K562 (cell line): ENCODE data around the gene MLC1. TPM values are rescaled to one million over a fixed set of nuclear protein-coding genes. Genes with fewer than 3 reads are reported as not detected.
A peak's percentile ranks its signal among the peaks of the same experiment; 100 is the strongest.

ENCODE experiments used
- ATAC-seq: fragments of 200-7000 bp; cut with Tn5 transposase; 3 replicates; pipeline ENCODE4 v1.9.1; 2020; ENCODE audit warnings: moderate library complexity
- BruUV-seq: library from RNA; stranded (reverse); fragments of 400-500 nt; replicated peaks from 2 replicates; lab custom pipeline; 2021; lab: Mats Ljungman, UMichigan
- CTCF ChIA-PET: fragments of 300-600 bp; formaldehyde crosslinking; extraction: SDS; loops from one replicate; lab custom pipeline; 2021; ENCODE audit warnings: low intra/inter-chr PET ratio; lab: Yijun Ruan, JAX
- POLR2A ChIA-PET: fragments of 300-600, 350-650 bp; sonication (Branson Sonifier 250); formaldehyde crosslinking; extraction: SDS; loops from one replicate; lab custom pipeline; 2021; ENCODE audit warnings: antibody characterized with exemption, inconsistent platforms; lab: Yijun Ruan, JAX
- DNase-seq, 4 experiments: peaks; one replicate each; pipeline versions ENCODE4 v3.0.0 to v3.0.0-alpha.2; 2011 to 2018; ENCODE audit warnings: low spot score in 3 of 4, mixed read lengths in 3 of 4; ENCODE audit errors: extremely low read depth in 1 of 4
- FAIRE-seq: peaks from 2 replicates; lab custom pipeline; 2011; peaks lifted over from hg19 to GRCh38; lab: Jason Lieb, UNC
- H2AFZ ChIP-seq: 2 replicates; pipeline ENCODE4 v1.6.0; 2011; ENCODE audit warnings: low read depth, low read length, control low read depth, inconsistent platforms
- H3K27ac ChIP-seq: fragments of 200-600 bp; 3 replicates; pipeline ENCODE4 v1.8.0; 2011; ENCODE audit warnings: low read depth, mild to moderate bottlenecking, control low read depth, inconsistent platforms, low read length, moderate library complexity, mixed read lengths; ENCODE audit errors: extremely low read depth
- H3K27me3 ChIP-seq, 2 experiments: fragments of 300-600 bp in 1 of 2; 2 replicates in 1 of 2; 3 replicates in 1 of 2; pipeline versions ENCODE4 v1.6.0 to v1.8.0; 2011; ENCODE audit warnings: inconsistent platforms in 2 of 2, low read length in 2 of 2, mild to moderate bottlenecking in 1 of 2, mixed read lengths in 1 of 2, moderate library complexity in 1 of 2; ENCODE audit not compliant: control insufficient read depth in 2 of 2, insufficient read depth in 2 of 2
- H3K36me3 ChIP-seq: fragments of 300-600 bp; 3 replicates; pipeline ENCODE4 v1.8.0; 2011; ENCODE audit warnings: mild to moderate bottlenecking, low read length, inconsistent platforms; ENCODE audit not compliant: control insufficient read depth, insufficient read depth
- H3K4me1 ChIP-seq, 2 experiments: fragments of 200-600 bp in 1 of 2; replicated peaks in 1 of 2; 2 replicates in 1 of 2; 3 replicates in 1 of 2; pipeline versions ENCODE4 v1.5.1 to v1.8.0; 2011; ENCODE audit warnings: inconsistent platforms in 2 of 2, low read length in 2 of 2, mild to moderate bottlenecking in 1 of 2, mixed read lengths in 1 of 2, moderate library complexity in 1 of 2; ENCODE audit not compliant: control insufficient read depth in 2 of 2, insufficient read depth in 2 of 2
- H3K4me2 ChIP-seq: 2 replicates; pipeline ENCODE4 v1.6.1; 2011; ENCODE audit warnings: low read length, control low read depth, inconsistent platforms, mixed read lengths; ENCODE audit not compliant: insufficient read depth
- H3K4me3 ChIP-seq: fragments of 200-600 bp; sonication (generic), shearing (Covaris generic); 2 replicates; pipeline ENCODE4 v1.5.1; 2016; ENCODE audit warnings: control low read depth, inconsistent platforms
- H3K79me2 ChIP-seq: fragments of 200-600 bp; 3 replicates; pipeline ENCODE4 v1.8.0; 2011; ENCODE audit warnings: low read length, inconsistent platforms; ENCODE audit not compliant: control insufficient read depth, insufficient read depth
- H3K9ac ChIP-seq, 2 experiments: 2 replicates each; pipeline versions ENCODE4 v1.6.0 to v1.6.1; 2011; ENCODE audit warnings: low read depth in 2 of 2, low read length in 2 of 2, control low read depth in 1 of 2, inconsistent platforms in 1 of 2, mild to moderate bottlenecking in 1 of 2, mixed read lengths in 1 of 2; ENCODE audit not compliant: insufficient read depth in 1 of 2
- H3K9me1 ChIP-seq: one replicate; pipeline ENCODE4 v1.6.0; 2011; ENCODE audit warnings: inconsistent platforms, mild to moderate bottlenecking, low read length, moderate library complexity; ENCODE audit not compliant: control insufficient read depth, insufficient read depth
- H3K9me3 ChIP-seq: replicated peaks from 2 replicates; pipeline ENCODE4 v1.5.1; 2011; ENCODE audit warnings: low read depth, low read length, inconsistent platforms; ENCODE audit not compliant: control insufficient read depth, insufficient read depth
- H4K20me1 ChIP-seq: replicated peaks from 2 replicates; pipeline ENCODE4 v1.6.1; 2011; ENCODE audit warnings: low read length, inconsistent platforms, mixed read lengths; ENCODE audit not compliant: control insufficient read depth, insufficient read depth
- ASH1L ChIP-seq: fragments of 450-650 bp; IDR thresholded peaks from 2 replicates; pipeline ENCODE4 v1.6.1; 2018; ENCODE audit warnings: borderline replicate concordance, mild to moderate bottlenecking, low read depth; ENCODE audit not compliant: partially characterized antibody
- EWSR1 ChIP-seq: fragments of 450-650 bp; IDR thresholded peaks from 2 replicates; pipeline ENCODE4 v1.6.1; 2018; ENCODE audit warnings: borderline replicate concordance, mild to moderate bottlenecking, low read depth, moderate library complexity; ENCODE audit not compliant: partially characterized antibody
- IRF2 ChIP-seq: sonication (generic); formaldehyde crosslinking; IDR thresholded peaks from 2 replicates; pipeline ENCODE4 v1.8.1; 2022; ENCODE audit warnings: mild to moderate bottlenecking, missing genetic modification reagents
- KDM1A ChIP-seq, 2 experiments: fragments of 450-650 bp; IDR thresholded peaks; 2 replicates each; pipeline ENCODE4 v1.6.1; 2016; ENCODE audit warnings: mild to moderate bottlenecking in 2 of 2
- MIER1 ChIP-seq: fragments of 450-650 bp; IDR thresholded peaks from 2 replicates; pipeline ENCODE4 v1.6.1; 2016; ENCODE audit warnings: antibody characterized with exemption, mild to moderate bottlenecking, low read depth
- WGBS: fragments of 100-300 bp; shearing (Covaris generic); methylation state at CpG from one replicate; pipeline ENCODE4 v1.1.6; 2016; ENCODE audit warnings: low coverage, mixed read lengths; ENCODE audit not compliant: insufficient coverage; ENCODE audit errors: missing lambda C conversion rate; 5-methylcytosine and 5-hydroxymethylcytosine counted together
- in situ Hi-C: fragments of 300-500 bp; cut with MboI; formaldehyde crosslinking; loops from 4 replicates; pipeline ENCODE4 v1.15.0; 2018; ENCODE audit warnings: inconsistent platforms, mixed read lengths
- intact Hi-C: fragments of 100-400 bp; cut with micrococcal nuclease; formaldehyde crosslinking; loops from 2 replicates; pipeline ENCODE4 v1.14.2; 2022
- polyA plus RNA-seq, 8 experiments: library from polyadenylated mRNA; depleted of rRNA in 4 of 8; stranded (reverse) in 5 of 8; unstranded in 3 of 8; fragments of >200 nt; fragmentation: Nextera tagmentation in 2 of 8; fragmentation: Illumina TruSeq in 1 of 8; extraction: Ambion mirVana in 2 of 8; extraction: Trizol in 1 of 8; gene quantifications; 2 replicates each; pipeline versions ENCODE4 v1.2.1 to v1.2.3, GENCODE V29; 2011 to 2014; ENCODE audit warnings: inconsistent platforms in 1 of 8, missing spikeins in 1 of 8
- total RNA-seq, 7 experiments: library from RNA; depleted of rRNA in 6 of 7; stranded (reverse); fragments of >200 nt in 6 of 7; fragmentation: Illumina TruSeq in 2 of 7; extraction: Trizol in 2 of 7; gene quantifications; 2 replicates each; pipeline versions ENCODE4 v1.2.1 to v1.2.3, GENCODE V29; 2011 to 2021; ENCODE audit warnings: low replicate concordance in 1 of 7
- TF ChIP-seq, protein P1 (sequence below): fragments of 250-450 bp; sonication (Bioruptor Pico); IDR thresholded peaks from 2 replicates; pipeline ENCODE4 v1.6.1; 2021; ENCODE audit warnings: mild to moderate bottlenecking
- TF ChIP-seq, protein P2 (sequence below), 3 experiments: fragments of 200-800 bp in 1 of 3; fragments of 250-450 bp in 1 of 3; fragments of 450-650 bp in 1 of 3; sonication (Bioruptor Pico) in 1 of 3; sonication (Bioruptor generic) in 1 of 3; formaldehyde crosslinking in 1 of 3; IDR thresholded peaks; 2 replicates each; pipeline versions ENCODE4 v1.6.1 to v1.8.0; 2016 to 2022; ENCODE audit warnings: mild to moderate bottlenecking in 2 of 3, missing genetic modification characterization in 2 of 3, missing compliant biosample characterization in 1 of 3, moderate library complexity in 1 of 3

Gene MLC1
- total and polyA plus RNA-seq, 9 of the 15 experiments (the other 6 are each of a cell fraction or from before 2014, with no cell fraction given): 0.06 to 0.98 (median 0.39) TPM

DNA sequence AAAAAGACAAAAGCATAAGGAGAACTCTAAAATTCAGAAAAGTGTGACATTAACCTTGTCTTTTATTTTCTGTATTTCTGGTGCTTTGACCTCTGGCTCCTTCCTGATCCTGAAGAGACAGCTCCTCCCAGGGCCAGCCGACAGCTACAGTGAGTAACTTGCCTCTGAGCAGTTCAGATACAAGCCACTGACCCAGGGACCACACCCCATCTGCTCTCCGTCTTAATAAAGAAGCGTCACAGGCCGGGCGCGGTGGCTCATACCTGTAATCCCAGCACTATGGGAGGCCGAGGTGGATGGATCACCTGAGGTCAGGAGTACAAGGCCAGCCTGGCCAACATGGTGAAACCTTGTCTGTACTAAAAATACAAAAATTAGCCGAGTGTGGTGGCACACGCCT lies 6.5 kb downstream of the MLC1 start (continued):
- TF ChIP-seq IRF2: no peak
- TF ChIP-seq KDM1A (IDR thresholded peaks at IDR 0.05): no peak
- TF ChIP-seq, protein P1, sequence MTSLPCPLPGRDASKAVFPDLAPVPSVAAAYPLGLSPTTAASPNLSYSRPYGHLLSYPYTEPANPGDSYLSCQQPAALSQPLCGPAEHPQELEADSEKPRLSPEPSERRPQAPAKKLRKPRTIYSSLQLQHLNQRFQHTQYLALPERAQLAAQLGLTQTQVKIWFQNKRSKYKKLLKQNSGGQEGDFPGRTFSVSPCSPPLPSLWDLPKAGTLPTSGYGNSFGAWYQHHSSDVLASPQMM (CRISPR knock-in tag): no peak
- TF ChIP-seq EWSR1: no peak
- no peak for TF ChIP-seq ASH1L

DNA sequence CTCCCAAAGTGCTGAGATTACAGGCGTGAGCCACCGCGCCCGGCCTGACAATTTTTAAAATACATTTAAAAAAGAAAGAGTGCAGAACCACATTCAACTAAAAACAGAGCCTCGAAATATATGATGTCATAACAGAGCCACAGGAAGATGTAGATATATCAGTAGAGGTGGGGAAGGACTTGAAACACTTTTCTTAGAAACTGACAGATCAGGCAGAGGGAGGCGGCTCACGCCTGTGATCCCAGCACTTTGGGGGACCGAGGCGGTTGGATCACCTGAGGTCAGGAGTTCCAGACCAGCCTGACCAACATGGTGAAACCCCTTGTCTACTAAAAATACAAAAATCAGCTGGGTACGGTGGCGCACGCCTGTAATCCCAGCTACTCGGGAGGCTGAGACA lies 7.0 kb downstream of the MLC1 start:
- no peaks in the 10 kb centered on the region for H3K27me3 ChIP-seq
- ATAC-seq: no peak
- 62% methylated on average over 9 of the region's 13 CpGs for WGBS
- H3K36me3 ChIP-seq: no peaks in the 10 kb centered on the region
- intact Hi-C loops: no loop called here
- in situ Hi-C loops: no loop called here
- no peak for FAIRE-seq
- H3K9ac ChIP-seq: no peak overlapping the region
- no peaks in the 10 kb centered on the region for H3K9me3 ChIP-seq
- no peak for DNase-seq
- H3K79me2 ChIP-seq: no peaks in the 10 kb centered on the region
- TF ChIP-seq, protein P2, sequence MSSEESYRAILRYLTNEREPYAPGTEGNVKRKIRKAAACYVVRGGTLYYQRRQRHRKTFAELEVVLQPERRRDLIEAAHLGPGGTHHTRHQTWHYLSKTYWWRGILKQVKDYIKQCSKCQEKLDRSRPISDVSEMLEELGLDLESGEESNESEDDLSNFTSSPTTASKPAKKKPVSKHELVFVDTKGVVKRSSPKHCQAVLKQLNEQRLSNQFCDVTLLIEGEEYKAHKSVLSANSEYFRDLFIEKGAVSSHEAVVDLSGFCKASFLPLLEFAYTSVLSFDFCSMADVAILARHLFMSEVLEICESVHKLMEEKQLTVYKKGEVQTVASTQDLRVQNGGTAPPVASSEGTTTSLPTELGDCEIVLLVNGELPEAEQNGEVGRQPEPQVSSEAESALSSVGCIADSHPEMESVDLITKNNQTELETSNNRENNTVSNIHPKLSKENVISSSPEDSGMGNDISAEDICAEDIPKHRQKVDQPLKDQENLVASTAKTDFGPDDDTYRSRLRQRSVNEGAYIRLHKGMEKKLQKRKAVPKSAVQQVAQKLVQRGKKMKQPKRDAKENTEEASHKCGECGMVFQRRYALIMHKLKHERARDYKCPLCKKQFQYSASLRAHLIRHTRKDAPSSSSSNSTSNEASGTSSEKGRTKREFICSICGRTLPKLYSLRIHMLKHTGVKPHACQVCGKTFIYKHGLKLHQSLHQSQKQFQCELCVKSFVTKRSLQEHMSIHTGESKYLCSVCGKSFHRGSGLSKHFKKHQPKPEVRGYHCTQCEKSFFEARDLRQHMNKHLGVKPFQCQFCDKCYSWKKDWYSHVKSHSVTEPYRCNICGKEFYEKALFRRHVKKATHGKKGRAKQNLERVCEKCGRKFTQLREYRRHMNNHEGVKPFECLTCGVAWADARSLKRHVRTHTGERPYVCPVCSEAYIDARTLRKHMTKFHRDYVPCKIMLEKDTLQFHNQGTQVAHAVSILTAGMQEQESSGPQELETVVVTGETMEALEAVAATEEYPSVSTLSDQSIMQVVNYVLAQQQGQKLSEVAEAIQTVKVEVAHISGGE (CRISPR knock-in tag; IDR thresholded peaks at IDR 0.05): no peak
- TF ChIP-seq MIER1: peak; percentile 77
- ChIA-PET POLR2A (no interaction called here), CTCF (no interaction called here)
- no peaks in the 10 kb centered on the region for H4K20me1 ChIP-seq
- no peaks in the 10 kb centered on the region for H3K9me1 ChIP-seq
- H3K4me2 ChIP-seq: no peak overlapping the region
- no peak overlapping the region for H3K4me3 ChIP-seq
- no peak overlapping the region for H2AFZ ChIP-seq
- H3K27ac ChIP-seq: no peak overlapping the region
- H3K4me1 ChIP-seq: peaks cover 0 to 28% of the 10 kb centered on the region in 2 experiments; a peak in 2 of 5 replicates
- BruUV-seq: no TSS peak
